GM10248 (cell line): ENCODE data around the gene EFTUD2.

Source experiments
- CTCF ChIA-PET: fragments of 300-600 bp; sonication (Branson Sonifier 250); formaldehyde crosslinking; extraction: SDS; loops from one replicate; lab custom pipeline; 2021; ENCODE audit warnings: antibody characterized with exemption; lab: Yijun Ruan, JAX
- POLR2A ChIA-PET: fragments of 350-650 bp; sonication (Branson Sonifier 250); formaldehyde crosslinking; extraction: SDS; loops from one replicate; lab custom pipeline; 2020; ENCODE audit warnings: antibody characterized with exemption; lab: Yijun Ruan, JAX
- DNase-seq: peaks from one replicate; pipeline ENCODE4 v3.0.0; 2012; ENCODE audit errors: extremely low spot score
- TF ChIP-seq, protein P1 (sequence below): IDR thresholded peaks from 2 replicates; pipeline ENCODE4 v1.5.1; 2012; ENCODE audit warnings: mild to moderate bottlenecking, low read depth; ENCODE audit errors: extremely low read depth, missing control alignments, control extremely low read depth

The EFTUD2 gene

DNA sequence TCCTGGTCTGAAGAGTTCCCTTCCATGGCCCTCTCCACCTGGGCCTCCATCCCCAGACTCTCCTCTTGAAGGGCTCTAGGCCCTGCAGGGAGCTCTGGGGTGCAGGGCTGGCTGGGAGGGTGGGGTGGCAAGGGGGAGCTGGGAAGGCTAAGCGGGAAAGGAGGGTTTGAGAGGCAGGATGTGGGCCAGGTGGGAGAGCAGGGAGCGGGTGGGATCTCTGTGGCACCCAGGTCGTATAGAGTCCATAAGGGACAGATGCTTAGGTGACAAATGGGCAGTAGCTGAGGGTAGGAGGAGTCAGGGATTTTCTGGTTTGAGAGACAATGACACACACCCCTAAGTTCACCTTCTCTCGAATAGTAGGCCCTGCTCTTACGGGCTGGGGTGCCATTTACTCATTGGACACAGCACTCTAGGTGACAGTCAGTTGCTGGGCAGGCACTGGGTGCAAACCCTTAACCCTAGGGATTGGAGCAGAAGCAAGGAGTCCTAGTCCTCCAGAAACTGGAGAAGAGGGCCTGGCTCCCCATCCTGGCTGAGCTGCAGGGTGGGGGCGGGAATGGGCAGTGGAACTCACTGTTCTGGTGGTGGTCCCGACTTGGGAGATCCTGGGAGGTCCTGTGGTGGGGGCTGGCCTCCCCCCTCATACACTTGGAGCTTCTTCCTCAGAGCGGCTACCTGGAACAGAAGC lies 33.0 kb upstream of the EFTUD2 start:
- TF ChIP-seq, protein P1, sequence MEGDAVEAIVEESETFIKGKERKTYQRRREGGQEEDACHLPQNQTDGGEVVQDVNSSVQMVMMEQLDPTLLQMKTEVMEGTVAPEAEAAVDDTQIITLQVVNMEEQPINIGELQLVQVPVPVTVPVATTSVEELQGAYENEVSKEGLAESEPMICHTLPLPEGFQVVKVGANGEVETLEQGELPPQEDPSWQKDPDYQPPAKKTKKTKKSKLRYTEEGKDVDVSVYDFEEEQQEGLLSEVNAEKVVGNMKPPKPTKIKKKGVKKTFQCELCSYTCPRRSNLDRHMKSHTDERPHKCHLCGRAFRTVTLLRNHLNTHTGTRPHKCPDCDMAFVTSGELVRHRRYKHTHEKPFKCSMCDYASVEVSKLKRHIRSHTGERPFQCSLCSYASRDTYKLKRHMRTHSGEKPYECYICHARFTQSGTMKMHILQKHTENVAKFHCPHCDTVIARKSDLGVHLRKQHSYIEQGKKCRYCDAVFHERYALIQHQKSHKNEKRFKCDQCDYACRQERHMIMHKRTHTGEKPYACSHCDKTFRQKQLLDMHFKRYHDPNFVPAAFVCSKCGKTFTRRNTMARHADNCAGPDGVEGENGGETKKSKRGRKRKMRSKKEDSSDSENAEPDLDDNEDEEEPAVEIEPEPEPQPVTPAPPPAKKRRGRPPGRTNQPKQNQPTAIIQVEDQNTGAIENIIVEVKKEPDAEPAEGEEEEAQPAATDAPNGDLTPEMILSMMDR, result no peak
- CTCF ChIA-PET, result interaction anchor here (0.9 to 4.4 kb wide), 10 partner anchors 10 to 203 kb away, joined by 3 to 45 read pairs (median 4); partner anchors contain the start of gene ACBD4
- POLR2A ChIA-PET, result interaction anchor here (0.6 kb wide), 1 partner anchor 62 kb away, joined by 5 read pairs; no protein-coding TSS in a partner anchor
- DNase-seq, result no peak

DNA sequence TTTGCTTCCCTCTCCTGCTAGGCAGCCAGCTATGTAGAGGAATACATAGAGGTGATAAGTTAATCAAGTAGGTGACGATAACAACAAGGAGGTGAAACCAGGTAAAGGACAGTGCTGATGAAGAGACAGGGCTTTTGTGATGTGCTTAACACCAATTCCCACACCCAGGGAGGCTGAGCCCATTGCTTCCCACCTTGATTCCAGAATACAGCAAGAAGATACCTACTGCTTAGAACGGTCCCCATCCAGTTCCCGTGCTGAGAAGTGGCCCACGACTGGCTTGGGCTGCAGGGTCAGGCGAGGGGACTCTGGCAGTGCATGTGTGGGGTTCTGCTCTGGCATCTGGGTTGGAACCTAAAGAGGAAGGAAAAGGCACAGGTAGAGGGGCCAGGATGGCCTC lies 32.1 kb upstream of the EFTUD2 start:
- TF ChIP-seq, protein P1, result no peak
- CTCF ChIA-PET, result interaction anchor here (1.4 to 4.4 kb wide), 6 partner anchors 10 to 204 kb away, joined by 4 to 45 read pairs (median 6); partner anchors contain the start of gene ACBD4
- POLR2A ChIA-PET, result interaction anchor here (0.6 kb wide), 1 partner anchor 63 kb away, joined by 5 read pairs; no protein-coding TSS in a partner anchor
- DNase-seq, result no peak

DNA sequence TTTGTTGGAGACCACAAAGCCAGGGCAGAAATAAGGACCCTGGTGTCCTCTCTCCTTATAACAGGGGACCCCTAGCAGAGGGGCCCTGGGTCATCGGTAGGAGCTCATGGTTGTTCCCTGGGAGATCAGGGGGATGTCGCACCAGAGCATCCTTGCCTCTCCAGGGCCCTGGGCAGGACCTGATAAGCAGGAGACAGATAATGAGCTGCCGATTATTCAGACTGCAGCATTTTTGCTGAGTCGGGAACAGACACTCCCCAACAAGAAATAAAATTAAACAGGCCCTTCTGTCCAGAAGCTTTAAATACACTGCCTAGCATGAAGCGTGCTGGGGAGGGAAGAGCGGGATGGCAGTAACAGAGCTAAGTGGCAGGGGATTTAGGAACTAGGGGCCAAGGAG lies 31.4 kb upstream of the EFTUD2 start:
- DNase-seq, result no peak
- ChIA-PET POLR2A (no interaction called here), CTCF (interaction anchor here (2.9 to 4.4 kb wide), 2 partner anchors 11 kb away, joined by 13 to 45 read pairs; no protein-coding TSS in a partner anchor)
- TF ChIP-seq, protein P1, result no peak

DNA sequence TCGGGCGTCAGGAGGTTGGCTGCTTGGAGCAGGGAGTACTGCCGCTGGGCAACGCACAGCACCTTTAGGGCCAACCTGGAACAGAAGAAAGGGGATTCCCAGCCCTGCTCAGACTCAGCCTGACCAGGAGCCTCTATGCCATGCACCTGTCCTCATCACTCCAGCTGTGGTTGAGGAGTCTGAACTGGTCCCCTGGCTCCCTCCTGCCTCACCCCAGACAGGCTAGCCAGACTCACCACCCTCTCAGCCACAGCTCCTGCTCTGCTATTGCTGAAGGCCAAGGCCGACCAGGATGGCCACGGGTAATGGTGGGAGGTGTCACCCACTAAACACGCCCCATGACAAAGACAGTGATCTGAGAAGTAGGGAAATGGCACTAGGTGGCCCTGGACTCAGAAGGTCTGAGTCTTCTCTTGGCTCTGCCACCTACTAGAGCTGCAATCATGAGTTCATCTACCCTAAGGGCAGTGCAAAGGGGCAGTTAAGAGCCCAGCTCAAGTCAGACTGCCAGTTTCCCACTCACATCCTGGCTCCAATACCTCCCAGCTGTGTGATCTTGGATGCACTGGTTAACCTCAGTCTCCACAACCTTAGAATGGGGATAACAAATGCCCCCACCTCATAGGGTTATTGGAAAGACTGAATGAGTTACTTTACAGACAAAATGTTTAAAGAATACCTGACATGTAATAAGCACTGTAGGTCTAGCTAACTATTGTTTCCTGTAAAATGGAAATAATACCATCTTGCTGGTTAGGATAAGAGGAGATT lies 29.9 kb upstream of the EFTUD2 start:
- POLR2A ChIA-PET, result no interaction called here
- TF ChIP-seq, protein P1, result no peak
- CTCF ChIA-PET, result interaction anchor here (0.8 to 12.6 kb wide), 4 partner anchors 9 to 170 kb away, joined by 3 to 196 read pairs (median 24); no protein-coding TSS in a partner anchor
- no peak for DNase-seq

DNA sequence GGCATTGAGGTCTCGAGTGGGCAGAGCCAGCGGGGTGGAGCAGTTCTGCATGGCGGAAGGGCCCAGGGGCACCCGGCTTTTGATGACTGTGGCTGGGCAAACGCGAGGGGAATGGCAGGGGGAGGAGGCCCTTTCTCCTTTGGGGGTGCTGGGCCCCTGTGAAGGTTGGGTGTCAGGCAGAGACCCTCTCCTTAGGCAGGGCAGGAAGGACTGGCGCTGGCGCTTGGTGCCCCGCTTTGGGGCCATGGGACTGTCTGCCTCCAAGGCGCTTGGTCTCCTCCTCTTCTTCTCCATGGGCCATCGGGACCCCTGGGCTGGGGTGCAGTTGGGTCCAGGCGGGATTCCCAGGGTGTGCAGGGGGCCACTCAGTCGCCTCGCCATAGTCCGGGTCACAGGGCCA lies 28.9 kb upstream of the EFTUD2 start:
- ChIA-PET POLR2A (interaction anchor here (0.5 kb wide), 1 partner anchor 40 kb away, joined by 4 read pairs; the partner anchor contains the start of gene C1QL1), CTCF (interaction anchor here (1.7 to 12.6 kb wide), 3 partner anchors 8 to 171 kb away, joined by 4 to 196 read pairs (median 45); no protein-coding TSS in a partner anchor)
- DNase-seq, result no peak
- TF ChIP-seq, protein P1, result no peak

DNA sequence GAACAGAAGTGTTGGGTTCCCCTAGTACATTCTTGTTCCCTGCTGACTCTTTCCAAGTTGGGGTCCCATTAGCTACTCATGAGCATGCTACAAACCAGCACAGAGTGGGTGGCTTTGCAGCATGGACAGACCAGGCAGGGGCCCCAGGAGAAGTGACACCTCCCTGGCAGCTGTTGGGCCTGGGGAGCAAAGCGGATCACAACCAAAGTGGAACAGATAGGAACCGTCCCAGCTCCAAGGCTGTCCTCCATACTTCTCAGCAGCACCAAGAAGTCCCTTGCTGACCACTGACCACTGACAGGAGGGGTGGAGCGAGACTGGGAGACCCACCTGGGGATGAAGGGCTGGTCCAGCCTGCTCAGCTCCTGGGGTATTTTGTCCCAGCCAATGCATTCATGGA lies 28.5 kb upstream of the EFTUD2 start:
- CTCF ChIA-PET, result interaction anchor here (12.6 kb wide), 1 partner anchor 93 kb away, joined by 196 read pairs; no protein-coding TSS in a partner anchor
- TF ChIP-seq, protein P1, result no peak
- DNase-seq, result no peak
- POLR2A ChIA-PET, result interaction anchor here (0.5 kb wide), 1 partner anchor 40 kb away, joined by 4 read pairs; the partner anchor contains the start of gene C1QL1
